AG04449 (cell line): ENCODE data around the gene GPR146.

Experiments used
- CTCF ChIA-PET: fragments of 350-600 bp; formaldehyde crosslinking; extraction: SDS; loops from one replicate; lab custom pipeline; 2021; ENCODE audit warnings: antibody characterized with exemption; lab: Yijun Ruan, JAX
- POLR2A ChIA-PET: fragments of 400-600, 350-600 bp; formaldehyde crosslinking; extraction: SDS; loops from one replicate; lab custom pipeline; 2020; ENCODE audit warnings: antibody characterized with exemption, inconsistent platforms; lab: Yijun Ruan, JAX
- DNase-seq: peaks from one replicate; pipeline ENCODE4 v3.0.0-alpha.2; 2010; ENCODE audit warnings: low read depth, low spot score
- H3K4me3 ChIP-seq: 2 replicates; pipeline ENCODE4 v1.5.1; 2011; ENCODE audit warnings: low read depth, mild to moderate bottlenecking, control low read depth, low read length
- TF ChIP-seq, protein P1 (sequence below): IDR thresholded peaks from one replicate; pipeline ENCODE4 v1.5.1; 2011; ENCODE audit warnings: mild to moderate bottlenecking, moderate library complexity, low read length, control low read depth, inconsistent platforms; ENCODE audit not compliant: insufficient read depth; ENCODE audit errors: missing control alignments

GPR146 gene

DNA sequence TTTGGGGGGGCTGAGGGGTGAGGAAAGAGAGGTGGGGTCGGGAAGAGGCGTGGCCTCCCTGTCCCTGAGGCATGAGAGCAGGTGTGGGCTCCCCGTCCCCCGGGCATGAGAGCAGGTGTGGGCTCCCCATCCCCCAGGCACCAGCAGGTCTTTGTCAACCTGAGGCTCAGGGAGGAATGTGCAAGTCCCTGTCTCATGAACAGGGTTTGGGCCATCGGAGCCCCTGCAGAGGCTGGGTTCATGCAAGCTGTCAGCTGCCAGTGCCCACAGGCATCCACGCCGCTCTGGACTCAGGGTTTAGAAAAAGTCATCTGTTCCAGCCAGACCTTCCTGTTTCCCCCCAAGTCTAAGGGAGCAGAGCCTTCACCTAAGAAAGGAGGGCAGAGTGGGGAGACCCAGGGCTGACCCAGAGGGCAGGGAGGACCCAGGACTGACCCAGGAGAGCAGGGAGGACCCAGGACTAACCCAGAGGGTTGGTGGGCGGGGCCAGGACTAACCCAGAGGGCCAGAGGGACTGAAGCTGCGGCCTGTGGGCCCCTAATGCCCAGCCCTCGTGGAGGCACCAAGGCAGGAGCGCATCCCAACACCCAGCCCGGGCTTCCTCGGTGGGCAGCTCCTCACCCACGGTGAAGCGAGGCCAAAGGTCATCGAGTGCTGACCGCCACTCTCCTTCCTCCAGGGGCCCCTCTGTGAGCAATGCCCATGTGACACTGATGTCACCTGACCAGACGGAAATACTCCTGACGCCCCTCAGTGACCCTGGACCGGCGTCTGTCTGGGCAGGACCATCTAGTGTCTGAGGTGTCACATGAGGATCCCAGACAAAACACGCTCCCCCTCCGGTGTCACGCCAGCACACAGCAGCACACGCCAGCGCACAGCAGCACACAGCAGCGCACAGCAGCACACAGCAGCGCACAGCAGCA, 28.9 kb upstream of the GPR146 start:
- CTCF ChIA-PET: no interaction called here
- no peak overlapping the region for H3K4me3 ChIP-seq
- no peak for DNase-seq
- POLR2A ChIA-PET: no interaction called here
- TF ChIP-seq, protein P1, sequence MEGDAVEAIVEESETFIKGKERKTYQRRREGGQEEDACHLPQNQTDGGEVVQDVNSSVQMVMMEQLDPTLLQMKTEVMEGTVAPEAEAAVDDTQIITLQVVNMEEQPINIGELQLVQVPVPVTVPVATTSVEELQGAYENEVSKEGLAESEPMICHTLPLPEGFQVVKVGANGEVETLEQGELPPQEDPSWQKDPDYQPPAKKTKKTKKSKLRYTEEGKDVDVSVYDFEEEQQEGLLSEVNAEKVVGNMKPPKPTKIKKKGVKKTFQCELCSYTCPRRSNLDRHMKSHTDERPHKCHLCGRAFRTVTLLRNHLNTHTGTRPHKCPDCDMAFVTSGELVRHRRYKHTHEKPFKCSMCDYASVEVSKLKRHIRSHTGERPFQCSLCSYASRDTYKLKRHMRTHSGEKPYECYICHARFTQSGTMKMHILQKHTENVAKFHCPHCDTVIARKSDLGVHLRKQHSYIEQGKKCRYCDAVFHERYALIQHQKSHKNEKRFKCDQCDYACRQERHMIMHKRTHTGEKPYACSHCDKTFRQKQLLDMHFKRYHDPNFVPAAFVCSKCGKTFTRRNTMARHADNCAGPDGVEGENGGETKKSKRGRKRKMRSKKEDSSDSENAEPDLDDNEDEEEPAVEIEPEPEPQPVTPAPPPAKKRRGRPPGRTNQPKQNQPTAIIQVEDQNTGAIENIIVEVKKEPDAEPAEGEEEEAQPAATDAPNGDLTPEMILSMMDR: no peak

GRCh38 chr7:1016577-1017531, 27.5 kb upstream of the GPR146 start:
- DNase-seq: no peak
- TF ChIP-seq, protein P1: no peak
- no peak overlapping the region for H3K4me3 ChIP-seq
- POLR2A ChIA-PET: no interaction called here
- CTCF ChIA-PET: interaction anchor here (1.2 kb wide), 1 partner anchor 24 kb away, joined by 5 read pairs; no protein-coding TSS in a partner anchor

- CTCF ChIA-PET: interaction anchor here (1.2 to 1.4 kb wide), 2 partner anchors 25 to 48 kb away, joined by 4 to 5 read pairs; no protein-coding TSS in a partner anchor
- no peak overlapping the region for H3K4me3 ChIP-seq
- no peak for DNase-seq
- TF ChIP-seq, protein P1: no peak
- POLR2A ChIA-PET: no interaction called here
These were observed 26.6 kb upstream of the GPR146 start for GRCh38 chr7:1017586-1018333.

DNA sequence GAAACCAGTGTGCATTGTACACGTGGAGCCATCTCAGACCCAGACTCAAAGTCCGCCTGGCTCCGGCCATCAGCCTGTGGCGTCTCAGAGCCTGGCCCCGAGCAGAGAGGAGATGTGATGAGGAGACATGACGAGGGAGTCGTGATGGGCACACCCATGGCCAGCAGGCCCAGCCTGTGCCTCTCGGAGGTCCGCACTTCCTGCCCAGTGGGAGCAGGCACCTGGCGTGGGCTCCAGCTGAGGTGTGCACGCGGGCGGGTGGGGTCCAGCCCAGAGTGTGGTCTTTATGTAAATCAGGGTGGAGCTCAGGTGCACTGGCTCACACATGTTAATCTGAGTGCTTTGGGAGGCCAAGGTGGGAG, 26.0 kb upstream of the GPR146 start:
- ChIA-PET POLR2A (no interaction called here), CTCF (interaction anchor here (0.7 to 1.4 kb wide), 3 partner anchors 25 to 48 kb away, joined by 4 to 6 read pairs (median 4); no protein-coding TSS in a partner anchor)
- DNase-seq: no peak
- no peak overlapping the region for H3K4me3 ChIP-seq
- TF ChIP-seq, protein P1: no peak

DNA sequence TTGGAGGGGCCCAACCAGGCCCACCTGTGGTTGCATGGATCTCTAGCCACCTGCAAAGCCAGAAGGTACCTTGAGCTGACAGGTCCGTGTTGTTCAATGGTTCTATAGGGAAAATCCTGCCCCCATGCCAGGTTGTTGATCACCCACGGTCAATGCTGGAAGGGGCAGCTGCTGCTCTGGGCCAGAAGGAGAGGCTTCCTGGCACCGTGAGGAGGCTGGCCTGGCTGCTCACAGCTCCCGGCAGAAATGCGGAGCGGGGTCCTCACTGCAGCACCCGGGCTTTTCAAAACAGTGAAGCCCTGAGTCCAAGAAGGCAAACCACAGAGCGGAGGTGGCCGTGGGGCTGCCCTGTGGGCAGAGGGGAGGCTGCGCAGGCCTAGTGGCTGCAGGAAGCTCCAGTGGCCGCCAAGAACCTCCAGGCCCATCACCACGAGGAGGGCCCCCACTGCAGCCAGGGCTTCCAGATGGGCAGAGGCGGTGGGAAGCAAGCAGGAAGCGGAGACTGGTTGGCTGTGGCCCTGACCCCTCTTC, 25.0 kb upstream of the GPR146 start:
- ChIA-PET POLR2A (no interaction called here), CTCF (interaction anchor here (1.4 kb wide), 1 partner anchor 26 kb away, joined by 6 read pairs; no protein-coding TSS in a partner anchor)
- DNase-seq: no peak
- no peak overlapping the region for H3K4me3 ChIP-seq
- TF ChIP-seq, protein P1: no peak
